PC-3 (cell line): ENCODE measurements around the gene ARHGAP9. TPM values are rescaled to one million over a fixed set of nuclear protein-coding genes. Genes with fewer than 3 reads are reported as not detected.

Source experiments
- ATAC-seq: fragments of 200-7000 bp; cut with Tn5 transposase; 2 replicates; pipeline ENCODE4 v1.9.1; 2020; ENCODE audit warnings: mild to moderate bottlenecking, moderate library complexity
- BruUV-seq: library from RNA; stranded (reverse); fragments of 400-500 nt; replicated peaks from 2 replicates; lab custom pipeline; 2021; lab: Mats Ljungman, UMichigan
- CTCF ChIA-PET: fragments of 300-600 bp; sonication (Branson Sonifier 250); formaldehyde crosslinking; loops from one replicate; lab custom pipeline; 2022; ENCODE audit warnings: antibody characterized with exemption; lab: Charles Lee
- POLR2A ChIA-PET: fragments of 300-600 bp; sonication (Branson Sonifier 250); formaldehyde crosslinking; loops from one replicate; lab custom pipeline; 2022; ENCODE audit warnings: antibody characterized with exemption; ENCODE audit not compliant: unreplicated experiment; lab: Charles Lee
- DNase-seq: peaks from one replicate; pipeline ENCODE4 v3.0.0-alpha.2; 2015
- H2AFZ ChIP-seq: fragments of 300-600 bp; sonication (generic); 2 replicates; pipeline ENCODE4 v1.6.0; 2016; ENCODE audit warnings: antibody characterized with exemption, low read length
- H3F3A ChIP-seq: fragments of 300-600 bp; sonication (generic); one replicate; pipeline ENCODE4 v1.6.0; 2017; ENCODE audit warnings: antibody characterized with exemption, low read length, control low read depth, mild to moderate bottlenecking; ENCODE audit not compliant: unreplicated experiment
- H3K27ac ChIP-seq: fragments of 300-600 bp; sonication (generic); 2 replicates; pipeline ENCODE4 v1.5.1; 2016; ENCODE audit warnings: mild to moderate bottlenecking, low read length
- H3K27me3 ChIP-seq: fragments of 300-600 bp; sonication (generic); 2 replicates; pipeline ENCODE4 v1.6.1; 2016; ENCODE audit warnings: low read length, mixed read lengths
- H3K36me3 ChIP-seq: fragments of 300-600 bp; sonication (generic); 2 replicates; pipeline ENCODE4 v1.6.1; 2016; ENCODE audit warnings: low read depth, mixed run types, low read length, mixed read lengths
- H3K4me1 ChIP-seq: fragments of 300-600 bp; sonication (generic); 2 replicates; pipeline ENCODE4 v1.5.1; 2016; ENCODE audit warnings: low read length; ENCODE audit not compliant: insufficient read depth
- H3K4me2 ChIP-seq: fragments of 300-600 bp; sonication (generic); 2 replicates; pipeline ENCODE4 v1.6.0; 2016; ENCODE audit warnings: low read length
- H3K4me3 ChIP-seq: fragments of 300-600 bp; sonication (generic); 2 replicates; pipeline ENCODE4 v1.5.1; 2016; ENCODE audit warnings: mild to moderate bottlenecking, low read length, mixed read lengths
- H3K79me2 ChIP-seq: fragments of 300-600 bp; sonication (generic); 2 replicates; pipeline ENCODE4 v1.6.1; 2017; ENCODE audit warnings: low read length, mixed read lengths
- H3K9ac ChIP-seq: fragments of 300-600 bp; sonication (generic); 2 replicates; pipeline ENCODE4 v1.6.0; 2016; ENCODE audit warnings: mild to moderate bottlenecking, low read length
- H3K9me2 ChIP-seq: fragments of 300-600 bp; sonication (generic); replicated peaks from 2 replicates; pipeline ENCODE4 v1.6.1; 2016; ENCODE audit warnings: mixed run types, low read length, mixed read lengths
- H3K9me3 ChIP-seq: fragments of 300-600 bp; sonication (generic); 2 replicates; pipeline ENCODE4 v1.6.1; 2016; ENCODE audit warnings: low read length, mixed read lengths
- H4K20me1 ChIP-seq: fragments of 300-600 bp; sonication (generic); 2 replicates; pipeline ENCODE4 v1.6.1; 2016; ENCODE audit warnings: low read length, mixed read lengths
- CTCF ChIP-seq: fragments of 300-600 bp; sonication (generic); conservative IDR thresholded peaks from 2 replicates; pipeline ENCODE4 v1.5.1; 2017; ENCODE audit warnings: antibody characterized with exemption, low read depth, mild to moderate bottlenecking, low read length
- EZH2 ChIP-seq: fragments of 300-600 bp; sonication (generic); IDR thresholded peaks from one replicate; pipeline ENCODE4 v1.6.1; 2017; ENCODE audit warnings: antibody characterized with exemption, mild to moderate bottlenecking, low read length; ENCODE audit not compliant: unreplicated experiment
- EZH2phosphoT487 ChIP-seq: fragments of 300-600 bp; sonication (generic); IDR thresholded peaks from 2 replicates; pipeline ENCODE4 v1.6.1; 2018; ENCODE audit warnings: mild to moderate bottlenecking, antibody characterized with exemption, low read length, borderline replicate concordance
- intact Hi-C: fragments of 100-400 bp; cut with micrococcal nuclease; formaldehyde crosslinking; loops from 2 replicates; pipeline ENCODE4 v1.9.0; 2023
- total RNA-seq: library from RNA; depleted of rRNA; stranded (reverse); fragments of >200 nt; gene quantifications from 2 replicates; pipeline ENCODE4 v1.2.3, GENCODE V29; 2014

ARHGAP9 gene
- total RNA-seq, 1 experiment from 2014 or later, result not detected

DNA sequence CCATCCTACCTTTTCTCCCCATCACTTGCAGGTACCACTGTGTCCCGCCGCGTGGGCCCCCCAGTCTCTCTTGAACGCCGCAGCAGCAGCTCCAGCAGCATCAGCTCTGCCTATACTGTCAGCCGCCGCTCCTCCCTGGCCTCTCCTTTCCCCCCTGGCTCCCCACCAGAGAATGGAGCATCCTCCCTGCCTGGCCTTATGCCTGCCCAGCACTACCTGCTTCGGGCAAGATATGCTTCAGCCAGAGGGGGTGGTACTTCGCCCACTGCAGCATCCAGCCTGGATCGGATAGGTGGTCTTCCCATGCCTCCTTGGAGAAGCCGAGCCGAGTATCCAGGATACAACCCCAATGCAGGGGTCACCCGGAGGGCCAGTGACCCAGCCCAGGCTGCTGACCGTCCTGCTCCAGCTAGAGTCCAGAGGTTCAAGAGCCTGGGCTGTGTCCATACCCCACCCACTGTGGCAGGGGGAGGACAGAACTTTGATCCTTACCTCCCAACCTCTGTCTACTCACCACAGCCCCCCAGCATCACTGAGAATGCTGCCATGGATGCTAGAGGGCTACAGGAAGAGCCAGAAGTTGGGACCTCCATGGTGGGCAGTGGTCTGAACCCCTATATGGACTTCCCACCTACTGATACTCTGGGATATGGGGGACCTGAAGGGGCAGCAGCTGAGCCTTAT is 9.2 kb downstream of the ARHGAP9 start:
- TF ChIP-seq EZH2, result no peak
- no peak for TF ChIP-seq CTCF
- no peak for TF ChIP-seq EZH2phosphoT487
- intact Hi-C loops, result no loop called here
- no peak overlapping the region for H3K9ac ChIP-seq
- no peaks in the 10 kb centered on the region for H3K79me2 ChIP-seq
- no TSS peak for BruUV-seq
- H3K27me3 ChIP-seq, result peaks cover 77% of the 10 kb centered on the region
- H3K27ac ChIP-seq, result no peak overlapping the region
- H4K20me1 ChIP-seq, result no peaks in the 10 kb centered on the region
- POLR2A ChIA-PET, result no interaction called here
- DNase-seq (no peak), ATAC-seq (no peak)
- no peak overlapping the region for H2AFZ ChIP-seq
- no peaks in the 10 kb centered on the region for H3K9me2 ChIP-seq
- H3K4me2 ChIP-seq, result no peak overlapping the region
- H3K36me3 ChIP-seq, result no peaks in the 10 kb centered on the region
- H3K4me1 ChIP-seq, result no peaks in the 10 kb centered on the region
- CTCF ChIA-PET, result no interaction called here
- no peaks in the 10 kb centered on the region for H3F3A ChIP-seq
- H3K9me3 ChIP-seq, result no peaks in the 10 kb centered on the region
- H3K4me3 ChIP-seq, result no peak overlapping the region

GRCh38 chr12:57469296-57470164 is 10.1 kb downstream of the ARHGAP9 start:
- ChIA-PET POLR2A (no interaction called here), CTCF (interaction anchor here (1.0 kb wide), 1 partner anchor 10 kb away, joined by 3 read pairs; the partner anchor contains the start of gene GLI1)
- no peak overlapping the region for H3K4me3 ChIP-seq
- no peaks in the 10 kb centered on the region for H3K36me3 ChIP-seq
- intact Hi-C loops, result no loop called here
- no peaks in the 10 kb centered on the region for H3K9me3 ChIP-seq
- H3K79me2 ChIP-seq, result no peaks in the 10 kb centered on the region
- H3K4me1 ChIP-seq, result no peaks in the 10 kb centered on the region
- ATAC-seq (no peak), DNase-seq (no peak)
- H3K27ac ChIP-seq, result no peak overlapping the region
- H3K27me3 ChIP-seq, result peaks cover 77% of the 10 kb centered on the region
- H3F3A ChIP-seq, result no peaks in the 10 kb centered on the region
- TF ChIP-seq CTCF, result no peak
- no peak for TF ChIP-seq EZH2
- TF ChIP-seq EZH2phosphoT487, result no peak
- no peaks in the 10 kb centered on the region for H4K20me1 ChIP-seq
- H3K4me2 ChIP-seq, result no peak overlapping the region
- H3K9ac ChIP-seq, result no peak overlapping the region
- BruUV-seq, result no TSS peak
- no peak overlapping the region for H2AFZ ChIP-seq
- no peaks in the 10 kb centered on the region for H3K9me2 ChIP-seq

GRCh38 chr12:57467915-57468314 is 11.8 kb downstream of the ARHGAP9 start:
- H3F3A ChIP-seq, result no peaks in the 10 kb centered on the region
- POLR2A ChIA-PET, result no interaction called here

More at GRCh38 chr12:57467915-57468314, 11.8 kb downstream of the ARHGAP9 start:
- TF ChIP-seq EZH2, result no peak
- no peak for TF ChIP-seq CTCF
- TF ChIP-seq EZH2phosphoT487, result no peak
- Histone ChIP-seq H3K4me2 (no peak overlapping the region), H3K79me2 (no peaks in the 10 kb centered on the region), H2AFZ (no peak overlapping the region), H3K9me2 (no peaks in the 10 kb centered on the region), H3K4me1 (no peaks in the 10 kb centered on the region), H3K27me3 (peaks cover 66% of the 10 kb centered on the region), H3K36me3 (no peaks in the 10 kb centered on the region), H3K9ac (no peak overlapping the region), H3K27ac (no peak overlapping the region), H3K4me3 (no peak overlapping the region), H3K9me3 (no peaks in the 10 kb centered on the region), H4K20me1 (no peaks in the 10 kb centered on the region)
- no TSS peak for BruUV-seq
- intact Hi-C loops, result no loop called here
- CTCF ChIA-PET, result no interaction called here
- ATAC-seq, result no peak
- DNase-seq, result no peak
